Measurements from ENCODE around the gene FANCD2.

- no peak for TF ChIP-seq ZNF776 (tag by site-specific recombination; IDR thresholded peaks at IDR 0.05; ENCODE audit: borderline replicate concordance)
- TF ChIP-seq, protein P1, sequence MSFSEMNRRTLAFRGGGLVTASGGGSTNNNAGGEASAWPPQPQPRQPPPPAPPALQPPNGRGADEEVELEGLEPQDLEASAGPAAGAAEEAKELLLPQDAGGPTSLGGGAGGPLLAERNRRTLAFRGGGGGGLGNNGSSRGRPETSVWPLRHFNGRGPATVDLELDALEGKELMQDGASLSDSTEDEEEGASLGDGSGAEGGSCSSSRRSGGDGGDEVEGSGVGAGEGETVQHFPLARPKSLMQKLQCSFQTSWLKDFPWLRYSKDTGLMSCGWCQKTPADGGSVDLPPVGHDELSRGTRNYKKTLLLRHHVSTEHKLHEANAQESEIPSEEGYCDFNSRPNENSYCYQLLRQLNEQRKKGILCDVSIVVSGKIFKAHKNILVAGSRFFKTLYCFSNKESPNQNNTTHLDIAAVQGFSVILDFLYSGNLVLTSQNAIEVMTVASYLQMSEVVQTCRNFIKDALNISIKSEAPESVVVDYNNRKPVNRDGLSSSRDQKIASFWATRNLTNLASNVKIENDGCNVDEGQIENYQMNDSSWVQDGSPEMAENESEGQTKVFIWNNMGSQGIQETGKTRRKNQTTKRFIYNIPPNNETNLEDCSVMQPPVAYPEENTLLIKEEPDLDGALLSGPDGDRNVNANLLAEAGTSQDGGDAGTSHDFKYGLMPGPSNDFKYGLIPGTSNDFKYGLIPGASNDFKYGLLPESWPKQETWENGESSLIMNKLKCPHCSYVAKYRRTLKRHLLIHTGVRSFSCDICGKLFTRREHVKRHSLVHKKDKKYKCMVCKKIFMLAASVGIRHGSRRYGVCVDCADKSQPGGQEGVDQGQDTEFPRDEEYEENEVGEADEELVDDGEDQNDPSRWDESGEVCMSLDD (tag by site-specific recombination; IDR thresholded peaks at IDR 0.05): no peak
- TF ChIP-seq, protein P2, sequence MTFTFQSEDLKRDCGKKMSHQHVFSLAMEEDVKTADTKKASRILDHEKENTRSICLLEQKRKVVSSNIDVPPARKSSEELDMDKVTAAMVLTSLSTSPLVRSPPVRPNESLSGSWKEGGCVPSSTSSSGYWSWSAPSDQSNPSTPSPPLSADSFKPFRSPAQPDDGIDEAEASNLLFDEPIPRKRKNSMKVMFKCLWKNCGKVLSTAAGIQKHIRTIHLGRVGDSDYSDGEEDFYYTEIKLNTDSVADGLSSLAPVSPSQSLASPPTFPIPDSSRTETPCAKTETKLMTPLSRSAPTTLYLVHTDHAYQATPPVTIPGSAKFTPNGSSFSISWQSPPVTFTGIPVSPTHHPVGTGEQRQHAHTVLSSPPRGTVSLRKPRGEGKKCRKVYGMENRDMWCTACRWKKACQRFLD (tag by site-specific recombination; IDR thresholded peaks at IDR 0.05): no peak
- TF ChIP-seq, protein P3, sequence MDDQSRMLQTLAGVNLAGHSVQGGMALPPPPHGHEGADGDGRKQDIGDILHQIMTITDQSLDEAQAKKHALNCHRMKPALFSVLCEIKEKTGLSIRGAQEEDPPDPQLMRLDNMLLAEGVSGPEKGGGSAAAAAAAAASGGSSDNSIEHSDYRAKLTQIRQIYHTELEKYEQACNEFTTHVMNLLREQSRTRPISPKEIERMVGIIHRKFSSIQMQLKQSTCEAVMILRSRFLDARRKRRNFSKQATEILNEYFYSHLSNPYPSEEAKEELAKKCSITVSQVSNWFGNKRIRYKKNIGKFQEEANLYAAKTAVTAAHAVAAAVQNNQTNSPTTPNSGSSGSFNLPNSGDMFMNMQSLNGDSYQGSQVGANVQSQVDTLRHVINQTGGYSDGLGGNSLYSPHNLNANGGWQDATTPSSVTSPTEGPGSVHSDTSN (CRISPR knock-in tag; IDR thresholded peaks at IDR 0.05): no peak
Measured at GRCh38 chr3:9994086-9994844, 32.0 kb upstream of the FANCD2 start.
